22Rv1 (cell line): ENCODE measurements around the gene NTRK3.

Experiments
- ZFX ChIP-seq: fragments of 450-650 bp; IDR thresholded peaks from 2 replicates; pipeline ENCODE4 v1.6.1; 2017; ENCODE audit warnings: antibody characterized with exemption, borderline replicate concordance
- TF ChIP-seq, protein P1 (sequence below): fragments of 450-650 bp; IDR thresholded peaks from 2 replicates; pipeline ENCODE4 v1.5.1; 2017; ENCODE audit warnings: mild to moderate bottlenecking

DNA sequence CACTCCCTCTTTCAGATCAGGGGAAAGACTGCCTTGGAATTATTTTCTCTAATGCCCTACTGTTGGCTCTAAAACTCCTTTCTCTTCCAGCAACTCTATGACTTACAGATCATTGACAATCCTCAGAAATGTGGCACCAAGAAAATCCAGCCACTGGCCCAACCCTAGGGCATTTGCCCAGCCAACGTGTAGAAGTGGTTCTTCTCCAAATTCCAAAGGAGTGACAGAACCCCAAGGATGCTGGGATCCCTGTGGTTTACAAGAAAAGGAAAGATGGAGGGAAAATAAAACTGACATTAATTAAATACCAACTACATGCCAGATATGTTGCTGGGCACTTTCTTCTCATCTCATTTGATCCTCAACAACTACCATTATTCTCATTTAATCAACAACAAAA lies 216.0 kb downstream of the NTRK3 start:
- TF ChIP-seq, protein P1, sequence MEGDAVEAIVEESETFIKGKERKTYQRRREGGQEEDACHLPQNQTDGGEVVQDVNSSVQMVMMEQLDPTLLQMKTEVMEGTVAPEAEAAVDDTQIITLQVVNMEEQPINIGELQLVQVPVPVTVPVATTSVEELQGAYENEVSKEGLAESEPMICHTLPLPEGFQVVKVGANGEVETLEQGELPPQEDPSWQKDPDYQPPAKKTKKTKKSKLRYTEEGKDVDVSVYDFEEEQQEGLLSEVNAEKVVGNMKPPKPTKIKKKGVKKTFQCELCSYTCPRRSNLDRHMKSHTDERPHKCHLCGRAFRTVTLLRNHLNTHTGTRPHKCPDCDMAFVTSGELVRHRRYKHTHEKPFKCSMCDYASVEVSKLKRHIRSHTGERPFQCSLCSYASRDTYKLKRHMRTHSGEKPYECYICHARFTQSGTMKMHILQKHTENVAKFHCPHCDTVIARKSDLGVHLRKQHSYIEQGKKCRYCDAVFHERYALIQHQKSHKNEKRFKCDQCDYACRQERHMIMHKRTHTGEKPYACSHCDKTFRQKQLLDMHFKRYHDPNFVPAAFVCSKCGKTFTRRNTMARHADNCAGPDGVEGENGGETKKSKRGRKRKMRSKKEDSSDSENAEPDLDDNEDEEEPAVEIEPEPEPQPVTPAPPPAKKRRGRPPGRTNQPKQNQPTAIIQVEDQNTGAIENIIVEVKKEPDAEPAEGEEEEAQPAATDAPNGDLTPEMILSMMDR = no peak
- TF ChIP-seq ZFX = no peak
